GM19023 (cell line): ENCODE measurements around the gene TMEFF2.
A peak's percentile ranks its signal among the peaks of the same experiment; 100 is the strongest.

ENCODE experiments used
- ATAC-seq: cut with Tn5 transposase; IDR thresholded peaks from one replicate; pipeline ENCODE4 v1.9.1; 2021; ENCODE audit warnings: mild to moderate bottlenecking, moderate library complexity; ENCODE audit not compliant: unreplicated experiment

The TMEFF2 gene

GRCh38 chr2:192186806-192187205, 7.9 kb downstream of the TMEFF2 start:
- no peak for ATAC-seq

GRCh38 chr2:192184349-192184748, 10.4 kb downstream of the TMEFF2 start:
- no peak for ATAC-seq

- ATAC-seq: no peak
Observed at GRCh38 chr2:192183296-192183695, 11.4 kb downstream of the TMEFF2 start.

GRCh38 chr2:192166946-192167345, 27.8 kb downstream of the TMEFF2 start:
- ATAC-seq: no peak

- no peak for ATAC-seq
Observed at GRCh38 chr2:192165842-192166241, 28.9 kb downstream of the TMEFF2 start.

GRCh38 chr2:192162392-192163042, 32.2 kb downstream of the TMEFF2 start:
- peak; percentile 78 for ATAC-seq

GRCh38 chr2:192161656-192162290, 33.0 kb downstream of the TMEFF2 start:
- ATAC-seq: no peak

GRCh38 chr2:192159736-192160135, 35.0 kb downstream of the TMEFF2 start:
- no peak for ATAC-seq

- ATAC-seq: no peak
Observed at GRCh38 chr2:192159208-192159607, 35.5 kb downstream of the TMEFF2 start.

- ATAC-seq: no peak
Observed at GRCh38 chr2:192157776-192158175, 37.0 kb downstream of the TMEFF2 start.

- no peak for ATAC-seq
Observed at GRCh38 chr2:192155511-192156118, 39.1 kb downstream of the TMEFF2 start.

GRCh38 chr2:192153561-192153960, 41.2 kb downstream of the TMEFF2 start:
- ATAC-seq: no peak

- no peak for ATAC-seq
Observed at GRCh38 chr2:192151853-192152252, 42.9 kb downstream of the TMEFF2 start.

- ATAC-seq: no peak
Observed at GRCh38 chr2:192150166-192150565, 44.6 kb downstream of the TMEFF2 start.

- ATAC-seq: no peak
Observed at GRCh38 chr2:192148620-192149321, 46.0 kb downstream of the TMEFF2 start.

GRCh38 chr2:192148241-192148619, 46.5 kb downstream of the TMEFF2 start:
- ATAC-seq: no peak

GRCh38 chr2:192146069-192147015, 48.4 kb downstream of the TMEFF2 start:
- no peak for ATAC-seq

GRCh38 chr2:192145496-192145895, 49.2 kb downstream of the TMEFF2 start:
- ATAC-seq: no peak

- no peak for ATAC-seq
Observed at GRCh38 chr2:192140236-192140839, 54.4 kb downstream of the TMEFF2 start.

GRCh38 chr2:192139813-192140212, 54.9 kb downstream of the TMEFF2 start:
- ATAC-seq: no peak
